ENCODE data around the gene BAG5.
A peak's percentile ranks its signal among the peaks of the same experiment; 100 is the strongest.
"Not testable (repeated sequence)": the region's sequence is repeated elsewhere in the genome, so short reads cannot be mapped to it uniquely, and the experiment has no call there.

The BAG5 gene

DNA sequence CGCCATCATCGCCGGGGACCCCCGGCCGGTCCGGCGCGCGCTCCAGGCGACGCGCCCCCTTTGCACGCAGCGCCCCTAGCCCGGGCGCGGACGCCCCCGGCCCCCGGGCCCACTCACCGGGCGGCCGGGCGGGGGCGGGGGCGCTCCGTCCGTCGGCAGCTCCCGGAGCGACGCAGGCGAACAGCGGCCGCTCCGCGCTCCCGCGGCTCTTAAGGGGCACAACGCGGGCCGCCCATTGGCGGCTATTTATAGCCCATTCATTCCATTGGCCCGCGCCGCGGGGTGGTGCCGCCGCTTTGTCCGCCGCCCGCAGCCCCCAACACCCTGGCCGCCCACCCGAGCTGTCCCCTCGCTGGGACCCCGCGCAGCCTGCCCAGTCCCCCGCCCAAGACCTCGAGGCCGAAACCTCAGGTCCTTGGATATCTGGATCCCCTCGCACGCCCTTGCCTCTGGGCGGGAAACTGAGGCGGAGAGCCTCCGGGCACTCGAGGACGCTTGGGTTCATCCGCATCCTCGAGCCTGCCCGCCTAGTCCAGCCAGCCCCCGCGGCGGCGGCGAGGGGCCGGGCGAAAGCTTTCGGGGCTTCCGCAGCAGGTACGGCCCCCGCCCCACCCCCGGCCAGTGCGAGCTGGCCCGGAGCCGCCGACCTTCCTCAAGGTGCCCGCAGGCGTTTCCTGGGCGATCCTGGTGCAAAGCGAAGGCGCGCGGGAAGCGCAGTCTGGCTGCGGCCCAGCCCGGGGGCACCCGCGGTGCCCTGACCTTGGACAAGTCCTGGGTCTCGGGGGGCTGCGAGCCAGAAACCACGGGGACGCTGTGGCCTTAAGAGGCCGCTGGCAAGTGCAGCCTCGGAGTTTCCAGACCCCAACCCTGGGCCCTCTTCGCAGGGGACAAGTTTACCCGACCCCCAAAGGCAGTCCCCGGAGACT lies 39.5 kb downstream of the BAG5 start, which contains the start of gene CKB:
Gene CKB (minus strand): TSS at position 182 of the 926 bp plus-strand sequence. CDS start 337 bp downstream, outside the sequence.
- DNase-seq (ENCODE audit: low spot score) = peak; percentile 90

DNA sequence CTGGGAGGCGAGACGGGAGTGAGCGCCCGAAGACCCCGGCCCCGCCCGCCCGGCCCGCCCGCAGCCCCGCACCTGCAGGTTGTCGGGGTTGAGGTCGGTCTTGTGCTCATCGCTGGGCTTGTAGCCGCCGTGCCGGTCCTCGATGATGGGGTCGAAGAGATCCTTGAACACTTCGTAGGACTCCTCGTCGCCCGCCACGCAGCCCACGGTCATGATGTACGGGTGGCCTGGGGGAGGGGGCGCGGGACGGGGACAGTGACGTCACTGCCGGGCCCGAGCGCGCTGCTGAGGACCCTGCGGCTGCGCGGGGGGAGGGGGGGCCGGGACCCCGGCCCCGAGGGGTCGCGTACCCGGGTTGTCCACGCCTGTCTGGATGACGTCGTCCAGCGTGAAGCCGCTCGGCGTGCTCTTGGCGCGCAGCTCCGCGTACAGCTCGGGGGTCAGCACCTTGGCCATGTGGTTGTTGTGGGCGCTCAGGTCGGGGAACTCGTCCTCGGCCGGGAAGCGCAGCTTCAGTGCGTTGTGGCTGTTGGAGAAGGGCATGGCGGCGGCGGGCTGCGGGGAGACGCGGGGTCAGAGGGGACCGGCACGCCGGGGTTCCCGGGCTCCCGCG lies 40.4 kb downstream of the BAG5 start:
- no peak for DNase-seq (ENCODE audit: low spot score)

DNA sequence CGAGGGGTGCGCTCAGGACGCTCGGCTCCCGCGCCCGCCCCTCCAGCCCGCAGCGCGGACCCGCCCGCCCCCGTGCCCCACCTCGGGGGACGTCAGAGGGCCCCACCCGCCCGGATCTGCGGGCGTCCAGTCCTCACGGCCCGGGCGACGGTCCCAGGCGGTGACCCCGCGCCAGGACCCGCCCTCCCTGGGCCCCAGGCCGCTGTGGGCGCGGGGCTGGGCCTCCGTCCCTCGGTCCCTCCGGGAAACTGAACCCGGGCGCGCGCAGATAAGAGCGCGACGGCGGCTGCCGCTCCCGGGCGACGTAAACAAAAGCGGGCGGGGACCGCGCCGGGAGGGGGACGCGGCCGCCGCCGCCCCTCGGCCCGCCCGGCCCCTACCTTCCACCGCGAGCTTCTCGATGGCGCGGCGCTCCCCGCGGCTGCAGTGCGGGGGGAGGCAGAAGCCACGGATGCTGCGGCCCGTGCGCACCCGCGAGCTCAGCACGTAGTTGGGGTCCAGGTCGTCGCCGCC lies 41.0 kb downstream of the BAG5 start:
- no peak for DNase-seq (ENCODE audit: low spot score)

DNA sequence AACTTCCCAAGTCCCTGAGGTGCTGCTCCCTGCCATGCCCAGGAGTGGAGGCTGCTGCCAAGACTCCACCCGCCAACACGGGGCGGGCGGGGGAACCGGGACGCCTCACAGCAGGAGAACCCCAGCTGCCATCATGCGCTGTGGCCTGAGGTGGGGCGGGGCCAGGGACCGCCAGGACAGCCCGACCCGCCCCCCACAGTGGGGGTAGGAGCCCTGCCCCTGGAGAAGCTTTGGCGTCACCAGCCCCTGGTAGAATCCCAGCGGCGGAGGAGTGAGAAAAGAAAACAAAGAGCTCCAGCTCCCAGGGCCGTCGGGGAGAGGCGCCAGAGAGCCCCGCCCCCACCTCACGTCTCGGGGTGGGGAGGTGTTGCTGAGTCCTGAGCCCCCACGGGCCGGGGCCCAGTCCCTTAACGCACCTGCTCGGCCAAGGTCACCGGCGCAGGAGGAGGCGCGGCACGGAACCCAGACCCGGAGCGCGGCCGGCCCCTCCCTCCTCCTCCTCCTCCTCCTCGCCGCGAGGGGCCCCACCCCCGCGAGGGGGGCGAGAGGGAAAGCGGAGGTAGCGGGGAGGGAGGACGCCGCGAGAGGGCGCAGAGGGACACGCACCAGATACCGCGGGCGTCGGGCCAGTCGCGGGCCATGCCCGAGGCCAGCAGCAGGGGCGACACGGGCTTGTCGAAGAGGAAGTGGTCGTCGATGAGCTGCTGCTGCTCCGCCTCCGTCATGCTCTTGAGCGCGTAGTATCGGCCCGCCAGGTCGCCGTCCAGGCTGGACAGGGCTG lies 41.6 kb downstream of the BAG5 start:
- peak; percentile 87 for DNase-seq (ENCODE audit: low spot score)

DNA sequence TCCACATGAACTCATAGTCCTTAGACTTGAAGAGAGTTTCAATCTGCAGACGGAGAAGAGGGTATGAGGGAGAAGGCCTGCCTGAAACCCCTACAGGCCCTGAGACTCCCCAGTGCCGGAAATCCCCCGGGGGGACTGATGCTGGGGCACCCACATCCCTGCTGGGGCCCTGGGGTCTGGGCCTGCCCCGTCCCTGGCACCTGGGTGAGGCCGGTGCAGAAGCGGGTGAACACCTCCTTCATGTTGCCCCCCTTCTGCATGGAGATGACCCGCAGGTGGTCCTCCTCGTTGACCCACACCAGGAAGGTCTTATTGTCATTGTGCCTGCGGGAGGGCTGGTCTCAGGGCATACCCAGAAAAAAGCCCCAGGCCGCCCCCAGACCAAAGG lies 42.2 kb downstream of the BAG5 start:
- DNase-seq (ENCODE audit: low spot score) = no peak

DNA sequence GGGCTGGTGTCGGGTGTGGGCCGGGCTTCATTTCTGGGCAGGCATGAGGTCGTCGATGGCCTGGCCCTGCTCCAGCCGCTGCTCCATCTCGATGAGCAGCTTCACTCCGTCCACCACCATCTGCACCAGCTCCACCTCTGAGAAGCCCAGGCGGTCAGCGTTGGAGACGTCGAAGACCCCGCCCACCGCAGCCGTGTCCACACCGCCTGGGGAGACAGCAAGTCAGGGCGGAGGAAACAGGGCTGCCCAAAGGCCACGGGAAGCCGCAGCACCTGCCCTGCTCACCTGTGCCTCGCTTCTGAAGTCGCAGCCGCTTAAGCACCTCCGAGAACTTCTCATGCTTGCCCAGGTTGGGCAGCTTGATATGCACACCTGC lies 42.6 kb downstream of the BAG5 start:
- DNase-seq (ENCODE audit: low spot score) = no peak

DNA sequence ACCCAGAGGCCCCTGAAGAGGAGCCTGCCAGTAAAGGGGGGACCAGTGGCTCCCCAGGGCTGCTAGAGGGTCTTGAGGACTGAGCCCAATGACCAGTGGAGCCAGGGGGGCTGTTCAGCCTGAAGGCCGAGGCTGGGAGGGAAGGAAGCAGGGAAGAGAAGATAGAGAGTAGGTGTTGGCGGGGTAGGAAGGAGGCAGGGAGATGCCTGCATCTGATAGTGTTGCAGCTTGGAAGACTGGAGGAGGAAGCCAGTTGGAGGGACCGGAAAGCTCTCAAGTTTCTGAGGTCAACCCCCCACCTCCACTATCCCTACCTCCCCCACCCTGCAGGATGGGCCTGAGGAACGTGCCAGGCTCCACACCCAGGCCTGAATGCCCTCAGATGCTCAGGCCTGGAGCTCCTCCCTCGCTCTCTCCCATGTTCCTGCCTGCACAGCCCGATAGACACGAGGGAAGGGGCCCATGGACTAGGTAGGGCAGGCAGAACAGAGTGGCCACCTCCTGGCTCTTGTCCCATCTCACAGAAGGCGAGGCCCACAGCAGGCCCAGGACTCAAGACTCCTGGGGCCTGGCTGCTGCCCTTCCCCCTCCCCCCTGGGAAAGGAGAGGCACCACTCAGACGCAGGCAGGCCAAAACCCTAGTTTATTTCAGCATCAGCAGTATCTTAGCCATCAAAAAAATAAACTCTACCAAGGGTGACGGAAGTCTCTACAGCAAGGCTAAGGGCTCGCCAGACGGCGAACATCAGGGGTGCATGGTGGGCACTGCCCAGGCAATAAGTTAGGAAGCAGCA lies 43.2 kb downstream of the BAG5 start:
- no peak for DNase-seq (ENCODE audit: low spot score)

DNA sequence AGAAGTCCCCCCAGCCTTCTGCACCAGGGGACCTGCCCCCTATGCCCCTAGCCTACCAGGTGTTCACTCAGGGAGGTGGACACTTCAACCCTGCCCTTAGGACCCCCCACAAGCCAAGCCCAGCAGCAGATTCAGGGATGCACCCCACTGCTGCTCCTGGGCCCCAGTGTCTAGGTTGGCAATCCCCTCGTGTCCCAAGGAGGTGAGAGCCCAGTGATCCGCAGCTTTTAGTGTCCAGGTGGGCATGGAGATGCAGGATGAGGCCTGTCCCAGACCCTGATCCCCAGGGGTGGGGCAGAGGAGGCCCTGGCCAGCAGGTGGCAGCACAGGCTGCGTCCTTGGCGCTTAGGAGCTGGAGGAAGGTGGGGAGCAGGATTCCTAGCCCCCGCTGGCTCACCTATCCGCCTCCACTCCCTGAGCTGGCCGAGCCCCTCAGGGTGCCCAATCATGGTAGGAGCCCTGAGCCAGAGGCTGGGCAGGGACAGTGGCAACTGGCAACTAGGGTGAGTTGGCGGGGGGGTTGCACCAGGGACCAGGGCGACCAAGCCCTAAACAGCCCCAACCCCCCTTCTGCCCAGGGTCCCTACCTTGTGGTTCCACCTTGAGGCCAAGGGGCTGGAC lies 43.9 kb downstream of the BAG5 start:
- DNase-seq (ENCODE audit: low spot score) = peak; percentile 84

DNA sequence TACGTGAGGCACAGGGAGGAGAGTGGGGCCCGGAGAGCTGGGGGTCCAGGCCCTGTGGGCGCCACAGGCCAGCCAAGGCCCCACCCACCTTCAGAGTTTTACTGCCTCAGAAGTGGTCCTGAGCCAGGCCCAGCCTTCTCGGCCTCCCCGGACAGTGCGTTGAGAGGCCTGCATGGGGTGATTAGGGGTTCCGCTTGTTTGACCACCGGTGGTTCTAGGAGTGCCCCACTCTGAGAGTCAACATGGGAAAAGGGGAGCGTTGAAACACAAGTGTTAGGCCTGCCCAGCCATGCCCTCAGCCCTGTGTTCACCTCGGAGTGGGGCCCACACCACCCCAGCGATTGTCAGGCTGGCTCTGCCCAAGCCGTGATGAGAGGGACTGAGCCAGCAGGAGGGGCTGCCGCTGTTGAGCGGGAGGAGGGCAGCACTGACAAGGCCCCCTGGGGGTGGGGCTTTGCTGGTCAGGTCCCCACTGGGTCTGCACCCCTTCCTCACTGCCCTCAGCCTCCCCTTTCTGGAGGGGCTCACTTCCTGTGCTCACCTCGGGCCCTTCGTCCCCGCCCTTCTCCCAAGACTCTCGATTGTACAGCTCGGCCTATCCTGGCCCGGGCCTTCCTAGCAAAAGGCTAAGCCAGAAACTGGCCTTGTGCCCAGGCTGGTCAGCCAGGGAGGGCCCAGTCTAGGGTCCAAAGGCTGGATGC lies 44.6 kb downstream of the BAG5 start:
- DNase-seq (ENCODE audit: low spot score) = peak; percentile 43

DNA sequence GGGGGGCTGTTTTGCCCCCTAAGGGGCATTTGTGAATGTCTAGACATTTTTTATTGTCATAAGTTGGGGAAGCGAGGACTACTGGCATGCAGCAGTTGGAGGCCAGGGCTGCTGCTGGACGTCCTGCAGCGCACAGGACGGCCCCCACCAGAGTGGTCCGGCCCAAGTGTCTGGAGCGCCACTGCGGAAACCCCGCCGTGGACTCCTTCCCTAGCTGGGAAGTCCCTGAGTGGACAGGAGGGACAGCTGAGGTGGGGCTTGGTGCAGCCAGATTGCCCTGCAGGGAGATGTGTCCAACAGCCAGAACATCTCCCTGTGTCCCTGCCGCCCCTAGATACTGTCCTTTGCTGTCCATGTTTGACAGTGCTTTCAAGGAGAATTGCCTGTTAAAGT lies 45.3 kb downstream of the BAG5 start:
- no peak for DNase-seq (ENCODE audit: low spot score)

DNA sequence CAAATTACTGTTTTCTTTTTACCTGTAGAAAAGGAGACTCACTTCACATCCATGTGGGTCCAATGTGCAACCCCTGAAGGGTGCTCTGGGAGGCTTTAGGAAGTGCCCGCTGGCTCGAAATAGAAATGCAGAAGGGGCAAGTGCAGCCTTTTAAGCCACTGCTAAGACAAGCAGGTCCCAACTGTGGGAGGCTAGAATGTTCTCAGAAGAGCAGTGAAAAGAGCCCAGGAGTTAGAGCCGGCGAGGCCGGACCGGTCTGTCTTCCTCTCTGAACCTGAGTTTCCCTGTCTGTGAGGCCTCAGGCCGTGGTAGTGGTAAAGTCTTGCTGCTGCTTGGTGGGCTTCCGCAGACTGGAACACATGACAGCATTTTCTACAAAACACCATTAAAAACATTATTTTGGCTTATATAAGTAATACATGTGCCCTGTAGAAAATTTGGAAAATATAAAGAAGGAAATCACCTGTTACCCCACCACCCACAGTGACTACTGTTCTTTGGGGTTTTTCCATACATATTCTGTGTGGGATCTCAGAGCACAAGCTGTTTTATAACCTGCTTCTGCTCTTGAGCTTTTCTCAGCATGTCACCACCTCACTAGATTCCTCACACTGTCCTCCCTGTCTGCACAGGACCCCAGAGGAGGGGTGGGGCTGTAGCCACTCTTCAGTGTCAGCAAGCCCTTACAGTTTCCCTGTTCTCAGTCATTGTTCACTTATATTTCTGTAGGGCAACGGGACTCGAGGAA lies 45.9 kb downstream of the BAG5 start:
- DNase-seq (ENCODE audit: low spot score) = no peak

DNA sequence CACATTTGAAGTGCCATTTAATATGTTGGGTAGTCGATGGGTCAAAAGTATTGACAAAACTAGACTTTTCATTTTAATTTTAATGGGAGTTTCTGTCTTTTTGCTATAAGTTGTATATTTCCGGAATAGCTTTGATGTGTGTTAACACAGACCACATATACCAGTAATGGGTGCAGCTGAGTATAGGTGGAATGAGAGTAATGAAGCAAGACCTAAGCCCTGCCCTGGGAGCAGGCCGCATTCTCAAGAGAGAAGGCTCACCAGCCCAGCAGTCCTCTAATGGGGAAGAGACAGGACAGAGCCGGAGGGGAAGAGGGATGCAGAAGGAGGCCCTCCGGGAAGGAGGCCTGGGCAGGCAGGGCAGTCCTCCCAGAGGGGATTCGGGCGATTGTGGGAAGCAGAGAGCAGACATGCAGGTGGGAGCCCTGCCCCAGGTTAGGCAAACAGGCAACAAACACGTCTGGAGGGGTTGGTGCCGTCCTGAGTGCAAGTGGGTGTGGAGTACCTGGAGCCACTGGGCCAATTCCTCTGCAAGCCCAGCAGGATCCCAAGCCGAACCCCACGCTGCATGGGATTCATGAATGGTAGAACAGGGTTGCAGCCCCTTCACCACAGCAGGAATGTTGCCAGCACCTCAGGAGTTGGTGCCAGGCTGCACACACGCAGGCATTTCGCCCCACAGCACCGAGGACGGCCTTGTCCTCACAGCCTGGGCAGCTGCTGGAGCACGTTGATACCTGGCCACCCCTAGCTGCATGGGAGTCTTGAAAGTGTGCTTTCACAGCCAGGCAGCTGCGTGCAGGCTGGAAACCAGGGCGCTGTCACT lies 47.6 kb downstream of the BAG5 start:
- DNase-seq (ENCODE audit: low spot score) = no peak

DNA sequence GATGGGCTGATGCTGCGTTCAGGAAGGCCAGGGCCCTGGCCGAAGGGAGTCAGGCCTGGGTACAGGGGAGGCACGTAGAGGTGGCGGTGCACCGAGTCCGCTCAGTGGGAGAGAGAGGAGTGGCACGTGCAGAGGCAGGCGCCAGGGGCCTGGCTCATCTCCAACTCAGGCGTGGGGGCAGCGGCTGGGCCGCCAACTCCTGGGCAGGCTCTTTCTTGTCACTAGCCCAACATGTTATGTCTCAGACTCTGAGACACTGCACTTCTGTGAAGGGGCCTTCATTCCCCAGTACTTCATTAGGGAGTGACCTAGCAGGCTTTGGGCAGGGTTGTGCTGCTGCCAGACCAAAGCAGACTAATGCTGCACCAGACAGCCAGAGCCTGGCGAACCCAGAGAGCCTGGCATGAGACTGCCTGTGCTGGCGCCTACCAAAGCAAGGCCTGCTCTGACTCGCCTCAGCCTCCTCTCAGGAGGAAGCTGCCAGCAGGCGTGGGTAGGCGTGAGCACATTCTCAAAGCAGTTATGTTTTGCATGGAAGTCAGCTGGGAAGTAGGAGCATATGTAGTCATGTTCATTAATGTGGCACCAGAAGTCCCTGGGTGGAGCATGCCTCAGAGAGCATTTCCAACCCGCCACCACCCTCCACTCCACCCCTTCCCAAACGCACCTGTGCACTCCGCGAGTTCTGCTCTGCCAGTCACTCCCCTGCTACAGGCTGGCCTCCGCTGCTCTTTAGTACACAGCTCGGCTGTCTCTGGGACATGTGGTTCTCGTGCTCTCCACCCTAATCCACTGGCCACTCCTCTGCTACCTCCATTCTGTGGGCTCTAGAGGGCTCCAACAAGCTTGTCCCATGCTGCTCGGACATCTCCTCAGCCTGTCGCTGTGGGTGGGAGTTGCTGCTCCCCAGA lies 49.5 kb downstream of the BAG5 start:
- DNase-seq (ENCODE audit: low spot score) = peak; percentile 93

DNA sequence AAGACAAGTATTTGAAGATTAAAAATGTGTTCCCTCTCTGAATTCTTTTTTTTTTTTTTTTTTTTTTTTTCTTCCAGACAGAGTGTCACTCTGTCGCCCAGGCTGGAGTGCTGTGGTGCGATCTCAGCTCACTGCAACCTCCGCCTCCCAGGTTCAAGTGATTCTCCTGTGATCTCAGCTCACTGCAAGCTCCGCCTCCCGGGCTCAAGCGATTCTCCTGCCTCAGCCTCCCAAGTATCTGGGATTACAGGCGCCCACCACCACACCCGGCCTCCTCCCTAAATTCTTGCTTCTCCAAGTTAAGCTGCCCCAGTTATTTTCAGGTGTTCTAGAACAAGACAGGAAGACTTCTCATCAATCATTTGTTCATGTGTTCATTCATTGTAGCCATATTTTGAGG lies 50.3 kb downstream of the BAG5 start:
- DNase-seq (ENCODE audit: low spot score) = not testable (repeated sequence)

DNA sequence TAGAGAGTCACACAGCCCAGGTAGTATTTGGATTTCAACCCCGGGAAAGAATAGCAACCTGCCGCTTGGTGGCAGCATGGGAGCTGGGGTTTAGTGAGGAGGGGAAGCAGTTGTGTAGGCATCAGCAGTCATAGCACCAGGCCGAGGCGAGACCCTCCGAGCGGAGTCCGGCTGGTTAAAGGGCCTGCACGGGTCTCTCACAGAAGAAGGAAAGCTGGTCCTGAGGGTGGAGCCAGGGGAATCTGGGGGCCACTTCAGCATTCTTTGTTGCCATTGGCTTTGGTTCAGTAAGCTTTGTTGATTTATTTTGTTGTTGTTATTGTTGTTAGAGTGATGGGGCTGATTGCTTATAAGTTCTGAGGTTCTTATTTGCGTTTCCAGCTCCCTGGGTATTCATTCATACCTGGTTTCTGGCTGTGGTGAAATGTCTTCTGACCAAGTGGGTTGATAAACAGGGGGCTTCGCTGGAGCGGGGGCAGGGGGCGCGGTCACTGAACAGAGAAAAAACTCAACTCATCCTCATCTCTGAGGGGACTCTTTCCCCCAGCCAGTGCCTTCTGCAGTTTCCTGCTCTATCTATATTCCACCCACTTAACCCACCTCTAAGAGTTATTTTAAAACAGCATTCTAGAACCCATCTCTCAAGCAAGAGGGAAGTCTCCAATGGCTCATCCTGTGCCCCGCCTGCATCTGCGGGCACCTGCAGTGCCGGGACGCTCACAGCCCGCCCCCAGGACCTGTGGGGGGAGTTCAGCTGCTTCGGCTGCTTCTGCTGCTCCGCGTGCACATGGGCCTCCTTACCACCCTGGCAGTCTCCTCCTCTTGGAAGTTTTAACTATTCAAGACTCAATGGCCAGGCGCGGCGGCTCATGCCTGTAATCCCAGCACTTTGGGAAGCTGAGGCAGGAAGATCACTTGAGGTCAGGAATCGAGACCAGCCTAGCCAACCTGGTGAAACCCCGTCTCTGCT lies 51.4 kb downstream of the BAG5 start:
- no peak for DNase-seq (ENCODE audit: low spot score)

DNA sequence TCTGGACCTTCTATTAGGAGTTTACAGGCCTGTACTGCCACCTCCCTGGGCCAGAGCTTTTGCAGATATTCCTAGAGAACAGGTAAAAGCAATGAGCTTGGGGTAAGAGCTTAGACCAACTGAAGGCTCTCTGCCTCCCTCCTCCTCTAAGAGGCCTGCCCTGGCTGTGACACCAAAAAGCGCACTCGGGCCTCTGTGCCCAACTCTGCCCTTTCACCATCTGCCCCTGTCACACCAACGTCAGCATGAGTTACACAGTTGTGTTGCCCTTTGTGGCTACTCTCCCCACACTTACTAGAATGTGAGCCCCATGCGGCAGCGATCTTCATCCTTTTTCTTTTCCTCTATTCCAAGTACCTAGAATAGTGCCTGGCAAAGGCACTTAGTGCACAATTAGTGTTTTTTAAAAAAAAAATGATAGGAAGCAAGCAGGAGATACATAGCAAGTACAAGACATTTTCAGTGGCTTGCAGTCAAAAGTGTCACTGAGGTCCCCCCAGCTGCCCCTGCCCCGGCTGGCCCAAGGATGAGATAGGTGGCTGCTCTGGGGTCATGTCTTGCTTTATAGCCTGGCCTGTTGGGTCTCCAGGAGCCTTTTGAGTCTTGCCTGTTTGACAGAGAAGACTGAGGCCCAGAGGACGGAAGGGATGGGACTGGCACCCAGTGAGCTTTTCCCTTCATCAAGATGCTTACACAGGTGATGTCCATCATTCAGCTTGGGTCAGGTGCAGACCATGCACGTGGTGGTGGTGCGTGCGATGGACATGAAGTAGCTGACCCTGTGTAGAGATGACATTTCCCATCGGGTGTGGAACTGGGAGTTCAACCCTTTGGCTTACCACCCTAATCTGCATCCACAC lies 52.4 kb downstream of the BAG5 start:
- DNase-seq (ENCODE audit: low spot score) = no peak

Data from AG20443 (cell line).